ENCODE results near the gene TIAL1. TPM values are rescaled to one million over a fixed set of nuclear protein-coding genes. Genes with fewer than 3 reads are reported as not detected.

TIAL1 gene
- total and polyA plus RNA-seq, 2 of the 13 experiments (the other 11 are each of a cell fraction or from before 2014, with no cell fraction given), result 31.5 to 148 TPM

DNA sequence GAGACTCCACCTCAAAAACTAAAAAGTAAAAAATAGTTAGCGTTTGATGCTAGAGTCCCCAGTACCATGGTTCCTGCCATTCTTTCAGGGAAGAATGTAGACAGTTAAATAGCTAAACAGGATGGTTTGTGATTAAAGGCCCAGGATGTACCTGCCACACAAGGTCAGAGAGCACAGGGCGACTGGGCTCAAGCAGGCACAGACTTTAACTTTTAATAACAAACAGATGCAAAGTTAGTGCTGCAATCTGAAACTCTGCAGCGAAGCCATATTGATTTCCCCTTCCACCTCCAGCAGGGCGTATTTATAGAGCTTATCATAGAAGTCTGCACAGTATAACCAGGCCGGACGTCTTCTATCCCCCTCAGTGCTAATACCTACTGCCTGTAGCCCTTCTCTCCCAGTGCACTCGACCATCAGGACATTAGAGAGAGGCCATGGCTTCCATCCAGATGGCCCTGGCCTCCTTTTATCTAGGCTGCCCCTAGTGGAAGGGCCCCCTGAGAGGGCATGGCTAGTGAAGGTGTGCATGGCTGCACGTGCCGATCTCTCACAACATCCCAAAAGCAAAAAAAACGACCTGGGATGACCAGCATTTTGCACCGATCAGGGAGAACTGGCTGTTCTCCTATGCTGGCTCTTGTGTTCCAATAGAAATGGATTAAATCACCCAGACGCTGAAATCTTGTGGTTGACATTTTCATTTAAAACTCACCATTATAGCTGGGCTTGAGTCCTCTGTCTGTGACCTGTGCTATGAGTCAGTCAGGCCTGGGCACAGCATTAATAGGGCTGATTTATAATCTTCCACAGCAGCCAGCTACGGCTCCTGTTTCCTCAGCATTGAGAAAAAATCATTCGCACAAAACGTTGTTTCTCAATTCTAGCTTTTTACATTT is 46.8 kb upstream of the TIAL1 start (continued):
- TF ChIP-seq ZNF724P (CRISPR knock-in tag; IDR thresholded peaks at IDR 0.05; ENCODE audit: borderline replicate concordance), result no peak
- TF ChIP-seq ZNF24 (IDR thresholded peaks at IDR 0.05), result no peak
- peak; percentile 54; the same call in 1 of the 2 replicates for TF ChIP-seq ZNF652 (CRISPR knock-in tag; IDR thresholded peaks at IDR 0.05; ENCODE audit: borderline replicate concordance, low read depth)
- TF ChIP-seq PCBP2 (optimal IDR thresholded peaks at IDR 0.05; ENCODE audit: low read depth, low read length, poor library complexity, severe bottlenecking), result no peak
- TF ChIP-seq EEA1 (CRISPR knock-in tag; IDR thresholded peaks at IDR 0.05; ENCODE audit: borderline replicate concordance), result no peak
- TF ChIP-seq, protein P1, sequence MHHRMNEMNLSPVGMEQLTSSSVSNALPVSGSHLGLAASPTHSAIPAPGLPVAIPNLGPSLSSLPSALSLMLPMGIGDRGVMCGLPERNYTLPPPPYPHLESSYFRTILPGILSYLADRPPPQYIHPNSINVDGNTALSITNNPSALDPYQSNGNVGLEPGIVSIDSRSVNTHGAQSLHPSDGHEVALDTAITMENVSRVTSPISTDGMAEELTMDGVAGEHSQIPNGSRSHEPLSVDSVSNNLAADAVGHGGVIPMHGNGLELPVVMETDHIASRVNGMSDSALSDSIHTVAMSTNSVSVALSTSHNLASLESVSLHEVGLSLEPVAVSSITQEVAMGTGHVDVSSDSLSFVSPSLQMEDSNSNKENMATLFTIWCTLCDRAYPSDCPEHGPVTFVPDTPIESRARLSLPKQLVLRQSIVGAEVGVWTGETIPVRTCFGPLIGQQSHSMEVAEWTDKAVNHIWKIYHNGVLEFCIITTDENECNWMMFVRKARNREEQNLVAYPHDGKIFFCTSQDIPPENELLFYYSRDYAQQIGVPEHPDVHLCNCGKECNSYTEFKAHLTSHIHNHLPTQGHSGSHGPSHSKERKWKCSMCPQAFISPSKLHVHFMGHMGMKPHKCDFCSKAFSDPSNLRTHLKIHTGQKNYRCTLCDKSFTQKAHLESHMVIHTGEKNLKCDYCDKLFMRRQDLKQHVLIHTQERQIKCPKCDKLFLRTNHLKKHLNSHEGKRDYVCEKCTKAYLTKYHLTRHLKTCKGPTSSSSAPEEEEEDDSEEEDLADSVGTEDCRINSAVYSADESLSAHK (CRISPR knock-in tag; IDR thresholded peaks at IDR 0.05; ENCODE audit: borderline replicate concordance), result no peak
- TF ChIP-seq PHF8 (CRISPR knock-in tag; IDR thresholded peaks at IDR 0.05), result peak; percentile 32; the same call in 1 of the 2 replicates
- TF ChIP-seq, protein P2, sequence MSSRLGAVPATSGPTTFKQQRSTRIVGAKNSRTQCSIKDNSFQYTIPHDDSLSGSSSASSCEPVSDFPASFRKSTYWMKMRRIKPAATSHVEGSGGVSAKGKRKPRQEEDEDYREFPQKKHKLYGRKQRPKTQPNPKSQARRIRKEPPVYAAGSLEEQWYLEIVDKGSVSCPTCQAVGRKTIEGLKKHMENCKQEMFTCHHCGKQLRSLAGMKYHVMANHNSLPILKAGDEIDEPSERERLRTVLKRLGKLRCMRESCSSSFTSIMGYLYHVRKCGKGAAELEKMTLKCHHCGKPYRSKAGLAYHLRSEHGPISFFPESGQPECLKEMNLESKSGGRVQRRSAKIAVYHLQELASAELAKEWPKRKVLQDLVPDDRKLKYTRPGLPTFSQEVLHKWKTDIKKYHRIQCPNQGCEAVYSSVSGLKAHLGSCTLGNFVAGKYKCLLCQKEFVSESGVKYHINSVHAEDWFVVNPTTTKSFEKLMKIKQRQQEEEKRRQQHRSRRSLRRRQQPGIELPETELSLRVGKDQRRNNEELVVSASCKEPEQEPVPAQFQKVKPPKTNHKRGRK (CRISPR knock-in tag; IDR thresholded peaks at IDR 0.05), result no peak
- peak; percentile 62 for TF ChIP-seq SALL1 (CRISPR knock-in tag; IDR thresholded peaks at IDR 0.05)
- no peak for TF ChIP-seq SP140L (CRISPR knock-in tag; IDR thresholded peaks at IDR 0.05; ENCODE audit: borderline replicate concordance)
- TF ChIP-seq, protein P3, sequence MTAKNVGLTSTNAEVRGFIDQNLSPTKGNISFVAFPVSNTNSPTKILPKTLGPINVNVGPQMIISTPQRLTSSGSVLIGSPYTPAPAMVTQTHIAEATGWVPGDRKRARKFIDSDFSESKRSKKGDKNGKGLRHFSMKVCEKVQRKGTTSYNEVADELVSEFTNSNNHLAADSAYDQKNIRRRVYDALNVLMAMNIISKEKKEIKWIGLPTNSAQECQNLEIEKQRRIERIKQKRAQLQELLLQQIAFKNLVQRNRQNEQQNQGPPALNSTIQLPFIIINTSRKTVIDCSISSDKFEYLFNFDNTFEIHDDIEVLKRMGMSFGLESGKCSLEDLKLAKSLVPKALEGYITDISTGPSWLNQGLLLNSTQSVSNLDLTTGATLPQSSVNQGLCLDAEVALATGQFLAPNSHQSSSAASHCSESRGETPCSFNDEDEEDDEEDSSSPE (CRISPR knock-in tag; IDR thresholded peaks at IDR 0.05), result 0 out of 2 replicates have a peak, but pooled peaks have one; percentile 38
- no peak for TF ChIP-seq YEATS2 (CRISPR knock-in tag; IDR thresholded peaks at IDR 0.05; ENCODE audit: borderline replicate concordance)
- 0 out of 2 replicates have a peak, but pooled peaks have one; percentile 26 for TF ChIP-seq ZNF230 (CRISPR knock-in tag; IDR thresholded peaks at IDR 0.05)
- TF ChIP-seq SOX6 (IDR thresholded peaks at IDR 0.05), result no peak
- peak; percentile 47; the same call in 1 of the 2 replicates for TF ChIP-seq SOX6 (CRISPR knock-in tag; IDR thresholded peaks at IDR 0.05)
- no peak for TF ChIP-seq ZSCAN30 (CRISPR knock-in tag; IDR thresholded peaks at IDR 0.05)
- peak; percentile 35; the same call in 1 of the 2 replicates for TF ChIP-seq ZNF331 (CRISPR knock-in tag; IDR thresholded peaks at IDR 0.05)
- TF ChIP-seq MEF2D (CRISPR knock-in tag; IDR thresholded peaks at IDR 0.05), result no peak
- peak; percentile 38 for TF ChIP-seq SAP130 (CRISPR knock-in tag; IDR thresholded peaks at IDR 0.05; ENCODE audit: low read depth)
- TF ChIP-seq NAIF1 (CRISPR knock-in tag; IDR thresholded peaks at IDR 0.05; ENCODE audit: borderline replicate concordance), result no peak
- TF ChIP-seq ZFY (CRISPR knock-in tag; IDR thresholded peaks at IDR 0.05), result peak; percentile 46; the same call in 1 of the 2 replicates
- no peak for TF ChIP-seq ZNF33A (CRISPR knock-in tag; IDR thresholded peaks at IDR 0.05; ENCODE audit: borderline replicate concordance)

All from HepG2 (cell line).